ENCODE results near the gene CD2BP2. TPM values are rescaled to one million over a fixed set of nuclear protein-coding genes. Genes with fewer than 3 reads are reported as not detected.

Gene CD2BP2
- total RNA-seq, 2 donors from 2014 or later = 32.9 to 46.4 TPM

- WGBS = under 1% methylated on average over 33 of the region's 39 CpGs
- Histone ChIP-seq H3K4me3 (peak overlapping the region; percentile 56 to 62), H3K9me3 (no peaks in the 10 kb centered on the region), H3K27ac (peak overlapping the region; percentile 98 to 100), H3K27me3 (replicated peaks; ENCODE audit: insufficient read depth) (no peaks in the 10 kb centered on the region), H3K36me3 (no peaks in the 10 kb centered on the region), H3K4me1 (replicated peaks) (peaks cover 3% of the 10 kb centered on the region)
- intact Hi-C loops (cut with DNase I) = loop anchor here (2.0 to 10.0 kb wide), 2 partner anchors 17 to 283 kb away; partner anchors contain the start of genes TBX6, YPEL3 and ZNF48
- peak; percentile 91 for DNase-seq (ENCODE audit: low spot score)
- TF ChIP-seq POLR2A (IDR thresholded peaks at IDR 0.05) (peak; percentile 38), POLR2AphosphoS5 (IDR thresholded peaks at IDR 0.05) (peak; percentile 67), CTCF (IDR thresholded peaks at IDR 0.05) (no peak)
These were observed 22.7 kb upstream of the CD2BP2 start for GRCh38 chr16:30377812-30378235.

DNA sequence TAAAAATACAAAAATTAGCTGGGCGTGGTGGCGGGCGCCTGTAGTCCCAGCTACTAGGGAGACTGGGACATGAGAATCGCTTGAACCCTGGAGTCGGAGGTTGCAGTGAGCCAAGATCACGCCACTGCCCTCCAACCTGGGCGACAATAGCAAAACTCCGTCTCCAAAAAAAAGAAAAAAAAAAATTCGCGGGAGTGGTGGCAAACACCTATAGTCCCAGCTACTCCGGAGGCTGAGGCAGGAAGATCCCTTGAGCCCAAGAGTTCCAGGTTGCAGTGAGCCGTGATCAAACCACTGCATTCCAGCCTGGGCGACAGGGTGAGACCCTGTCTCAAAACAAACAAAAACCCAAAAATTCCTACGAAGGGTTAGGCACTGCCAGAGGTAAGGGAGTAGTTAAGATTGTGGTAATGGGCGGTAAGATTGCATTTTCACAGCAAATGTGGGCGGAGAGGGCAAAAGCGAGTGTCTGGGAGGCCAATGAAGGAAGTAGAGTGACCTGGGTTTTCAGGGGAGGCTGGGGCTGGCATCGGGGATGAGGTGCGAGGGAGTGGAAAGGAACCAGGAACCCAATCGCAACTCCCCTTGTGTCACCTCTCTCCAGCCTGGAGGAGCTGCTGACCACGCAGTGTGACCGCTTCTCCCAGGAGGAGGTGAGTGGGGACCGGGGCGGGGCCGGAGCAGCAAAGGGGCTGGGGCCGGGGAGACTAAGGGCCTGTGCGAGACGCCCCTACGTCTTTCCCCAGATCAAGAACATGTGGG lies 22.1 kb upstream of the CD2BP2 start:
- 30% methylated on average over 28 of the region's 29 CpGs for WGBS
- H3K4me3 ChIP-seq = peak overlapping the region; percentile 56 to 62
- DNase-seq (ENCODE audit: low spot score) = no peak
- TF ChIP-seq POLR2AphosphoS5 (IDR thresholded peaks at IDR 0.05) (no peak), POLR2A (IDR thresholded peaks at IDR 0.05) (no peak), CTCF (IDR thresholded peaks at IDR 0.05) (no peak)
- no peaks in the 10 kb centered on the region for H3K36me3 ChIP-seq
- peak overlapping the region; percentile 98 to 100 for H3K27ac ChIP-seq
- intact Hi-C loops (cut with DNase I) = loop anchor here (10.0 kb wide), 1 partner anchor 282 kb away; the partner anchor contains the start of genes TBX6 and YPEL3
- peaks cover 3% of the 10 kb centered on the region for H3K4me1 ChIP-seq (replicated peaks)
- no peaks in the 10 kb centered on the region for H3K27me3 ChIP-seq (replicated peaks; ENCODE audit: insufficient read depth)
- no peaks in the 10 kb centered on the region for H3K9me3 ChIP-seq

GRCh38 chr16:30376461-30376902 lies 21.4 kb upstream of the CD2BP2 start:
- intact Hi-C loops (cut with DNase I) = loop anchor here (10.0 kb wide), 1 partner anchor 282 kb away; the partner anchor contains the start of genes TBX6 and YPEL3
- TF ChIP-seq POLR2A (IDR thresholded peaks at IDR 0.05) = no peak
- TF ChIP-seq POLR2AphosphoS5 (IDR thresholded peaks at IDR 0.05) = no peak
- no peak for TF ChIP-seq CTCF (IDR thresholded peaks at IDR 0.05)
- Histone ChIP-seq H3K36me3 (no peaks in the 10 kb centered on the region), H3K27me3 (replicated peaks; ENCODE audit: insufficient read depth) (no peaks in the 10 kb centered on the region), H3K9me3 (no peaks in the 10 kb centered on the region), H3K27ac (peak overlapping the region in 1 of 2 donors; percentile 98), H3K4me1 (replicated peaks) (peaks cover 3% of the 10 kb centered on the region), H3K4me3 (no peak overlapping the region)
- WGBS = 95% methylated on average over 8 of the region's 8 CpGs
- DNase-seq (ENCODE audit: low spot score) = no peak

DNA sequence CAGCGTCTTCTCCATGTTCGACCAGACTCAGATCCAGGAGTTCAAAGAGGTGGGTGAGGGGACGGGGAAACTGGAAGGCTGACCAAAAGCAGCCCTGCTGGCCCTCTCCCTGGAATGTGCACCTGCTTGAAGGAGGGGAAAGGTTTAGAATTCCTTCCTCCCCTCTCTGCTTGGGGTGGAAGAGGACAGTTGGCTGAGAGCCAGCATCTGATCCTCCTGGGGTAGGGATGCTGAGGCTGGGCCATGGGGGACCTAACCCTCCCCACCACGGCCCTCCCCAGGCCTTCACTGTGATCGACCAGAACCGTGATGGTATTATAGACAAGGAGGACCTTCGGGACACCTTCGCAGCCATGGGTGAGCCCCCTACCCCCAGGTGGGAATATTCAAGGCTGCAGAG lies 20.8 kb upstream of the CD2BP2 start:
- no peaks in the 10 kb centered on the region for H3K27me3 ChIP-seq (replicated peaks; ENCODE audit: insufficient read depth)
- H3K27ac ChIP-seq = no peak overlapping the region
- no peaks in the 10 kb centered on the region for H3K36me3 ChIP-seq
- no peak for TF ChIP-seq POLR2AphosphoS5 (IDR thresholded peaks at IDR 0.05)
- no peak for TF ChIP-seq POLR2A (IDR thresholded peaks at IDR 0.05)
- no peak for TF ChIP-seq CTCF (IDR thresholded peaks at IDR 0.05)
- intact Hi-C loops (cut with DNase I) = loop anchor here (10.0 kb wide), 1 partner anchor 281 kb away; the partner anchor contains the start of genes TBX6 and YPEL3
- no peak overlapping the region for H3K4me3 ChIP-seq
- peaks cover 7% of the 10 kb centered on the region for H3K4me1 ChIP-seq (replicated peaks)
- H3K9me3 ChIP-seq = no peaks in the 10 kb centered on the region
- 90% methylated on average over 8 of the region's 8 CpGs for WGBS
- DNase-seq (ENCODE audit: low spot score) = no peak
